Sigmoid colon (tissue), 4 donors: ENCODE measurements around the gene FRRS1L.

Experiments used
- EP300 ChIP-seq, 4 donors: sonication (generic); formaldehyde crosslinking; IDR thresholded peaks; one replicate each; pipeline ENCODE4 v1.6.1; 2017; ENCODE audit warnings: antibody characterized with exemption in 4 of 4
- POLR2A ChIP-seq, 2 donors: fragments of 450-650 bp; IDR thresholded peaks; one replicate each; pipeline ENCODE4 v1.6.1; 2016; ENCODE audit warnings: antibody characterized with exemption in 2 of 2, mild to moderate bottlenecking in 2 of 2, moderate library complexity in 2 of 2
- POLR2AphosphoS5 ChIP-seq, 4 donors: sonication (generic); formaldehyde crosslinking; IDR thresholded peaks; one replicate each; pipeline ENCODE4 v1.6.1; 2017; ENCODE audit warnings: antibody characterized with exemption in 4 of 4
- TF ChIP-seq, protein P1 (sequence below), 4 experiments: fragments of 450-650 bp in 3 of 4; fragments of 200-600 bp in 1 of 4; IDR thresholded peaks; one replicate each; pipeline ENCODE4 v1.5.1; 2016 to 2019; ENCODE audit warnings: antibody characterized with exemption in 4 of 4, mild to moderate bottlenecking in 3 of 4, moderate library complexity in 2 of 4

DNA sequence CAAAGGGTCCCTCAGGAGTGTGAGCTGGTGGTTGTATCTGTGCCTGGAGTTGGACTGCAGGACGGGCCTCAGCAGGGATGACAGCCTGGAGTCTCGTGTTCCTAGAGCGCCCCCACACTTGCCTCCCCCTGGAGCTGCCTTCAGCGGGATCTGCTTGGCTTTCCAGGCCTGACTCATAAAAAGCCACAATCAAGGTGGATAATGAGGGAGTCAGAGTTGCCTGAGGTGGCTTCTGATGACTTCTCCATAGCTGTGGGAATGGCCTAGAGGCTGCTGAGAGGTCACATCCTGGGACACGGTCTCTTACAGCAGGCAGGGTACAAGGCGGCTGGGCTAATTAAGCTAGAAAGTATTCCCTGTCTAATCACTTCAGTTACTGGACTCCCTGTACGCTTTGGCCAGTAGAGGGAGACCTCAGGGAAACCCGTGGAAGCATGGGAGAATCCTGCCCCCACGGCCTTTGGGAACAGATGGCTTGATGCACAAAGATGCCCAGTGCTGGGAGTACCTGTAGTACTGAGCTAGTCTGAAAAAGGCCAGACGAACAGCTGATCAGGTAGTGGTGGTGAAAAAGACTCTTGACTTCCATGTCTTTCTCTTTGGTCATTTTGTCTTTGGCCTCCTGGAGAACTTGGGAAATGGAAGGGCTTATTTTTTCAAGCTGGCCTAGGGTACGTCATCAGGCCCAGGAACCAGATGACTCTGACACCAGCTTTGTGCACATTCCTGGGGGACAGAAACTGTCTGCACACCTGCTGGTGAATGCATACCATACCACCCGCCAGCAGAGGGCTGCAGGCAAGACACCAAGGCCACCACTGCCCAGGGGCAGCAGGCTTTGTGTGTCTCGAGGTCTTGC is 16.1 kb upstream of the FRRS1L start:
- TF ChIP-seq POLR2A (IDR thresholded peaks at IDR 0.05) (no peak), POLR2AphosphoS5 (IDR thresholded peaks at IDR 0.05) (no peak), EP300 (IDR thresholded peaks at IDR 0.05) (no peak)
- TF ChIP-seq, protein P1, sequence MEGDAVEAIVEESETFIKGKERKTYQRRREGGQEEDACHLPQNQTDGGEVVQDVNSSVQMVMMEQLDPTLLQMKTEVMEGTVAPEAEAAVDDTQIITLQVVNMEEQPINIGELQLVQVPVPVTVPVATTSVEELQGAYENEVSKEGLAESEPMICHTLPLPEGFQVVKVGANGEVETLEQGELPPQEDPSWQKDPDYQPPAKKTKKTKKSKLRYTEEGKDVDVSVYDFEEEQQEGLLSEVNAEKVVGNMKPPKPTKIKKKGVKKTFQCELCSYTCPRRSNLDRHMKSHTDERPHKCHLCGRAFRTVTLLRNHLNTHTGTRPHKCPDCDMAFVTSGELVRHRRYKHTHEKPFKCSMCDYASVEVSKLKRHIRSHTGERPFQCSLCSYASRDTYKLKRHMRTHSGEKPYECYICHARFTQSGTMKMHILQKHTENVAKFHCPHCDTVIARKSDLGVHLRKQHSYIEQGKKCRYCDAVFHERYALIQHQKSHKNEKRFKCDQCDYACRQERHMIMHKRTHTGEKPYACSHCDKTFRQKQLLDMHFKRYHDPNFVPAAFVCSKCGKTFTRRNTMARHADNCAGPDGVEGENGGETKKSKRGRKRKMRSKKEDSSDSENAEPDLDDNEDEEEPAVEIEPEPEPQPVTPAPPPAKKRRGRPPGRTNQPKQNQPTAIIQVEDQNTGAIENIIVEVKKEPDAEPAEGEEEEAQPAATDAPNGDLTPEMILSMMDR (IDR thresholded peaks at IDR 0.05): peak in 1 of 4 experiments; percentile 21
